HG03280 (cell line): ENCODE data around the gene FGF22.
"Not testable (repeated sequence)": the region's sequence is repeated elsewhere in the genome, so short reads cannot be mapped to it uniquely, and the experiment has no call there.

Experiments
- ATAC-seq: cut with Tn5 transposase; IDR thresholded peaks from one replicate; pipeline ENCODE4 v1.9.1; 2021; ENCODE audit warnings: mild to moderate bottlenecking, moderate library complexity; ENCODE audit not compliant: unreplicated experiment

The FGF22 gene

DNA sequence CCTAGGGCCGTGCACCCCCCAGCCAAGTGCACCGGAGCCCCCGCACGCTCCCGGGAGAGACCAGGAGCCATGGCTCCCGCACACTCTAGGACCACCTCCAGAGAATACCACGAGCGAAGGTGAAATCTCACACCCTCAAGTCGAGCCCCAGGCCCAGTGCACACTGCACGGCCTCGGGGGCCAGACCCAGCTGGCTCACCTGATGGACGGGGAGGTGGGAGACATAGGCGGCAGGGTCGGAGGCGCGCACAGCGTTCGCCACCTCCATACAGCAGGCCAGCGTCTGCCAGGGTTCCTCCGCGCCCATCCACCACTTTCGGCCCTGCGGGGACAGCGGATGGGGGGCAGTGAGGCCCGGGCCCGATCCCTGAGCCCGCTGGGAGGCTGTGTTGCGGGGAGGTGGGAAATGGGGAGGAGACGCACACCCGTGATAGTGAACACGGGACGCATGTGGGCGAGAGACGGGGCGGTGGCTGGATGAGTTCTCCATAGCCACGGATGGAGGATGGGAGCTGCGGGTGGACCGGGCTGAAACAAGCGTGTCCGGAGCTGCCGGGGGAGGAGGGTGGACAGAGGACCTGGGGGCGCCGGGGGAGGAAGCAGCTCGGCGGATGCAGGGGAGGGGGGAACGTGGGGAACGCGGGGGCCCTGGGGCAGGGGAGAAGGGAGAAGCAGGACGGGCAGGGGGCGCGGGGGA, 19.4 kb upstream of the FGF22 start:
- no peak for ATAC-seq

DNA sequence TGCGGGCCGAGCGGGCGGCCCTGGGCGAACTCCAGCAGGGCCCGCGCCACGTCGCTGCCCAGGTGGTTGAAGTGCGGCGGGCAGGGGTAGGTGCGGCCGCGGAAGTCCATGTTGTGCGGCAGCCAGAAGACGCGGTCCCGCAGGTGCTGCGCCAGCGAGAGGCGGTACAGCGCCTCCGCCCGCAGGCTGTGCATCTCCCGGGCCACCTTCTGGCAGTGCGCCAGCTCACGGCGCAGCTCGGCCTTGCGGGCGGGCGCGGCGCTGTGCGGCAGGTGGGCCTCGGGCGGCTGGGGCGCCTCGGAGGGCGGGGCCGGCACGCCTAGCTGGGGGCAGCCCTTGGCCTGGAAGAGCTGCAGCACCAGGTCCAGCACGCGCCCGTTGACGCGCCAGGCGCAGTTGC, 18.5 kb upstream of the FGF22 start:
- not testable (repeated sequence) for ATAC-seq

DNA sequence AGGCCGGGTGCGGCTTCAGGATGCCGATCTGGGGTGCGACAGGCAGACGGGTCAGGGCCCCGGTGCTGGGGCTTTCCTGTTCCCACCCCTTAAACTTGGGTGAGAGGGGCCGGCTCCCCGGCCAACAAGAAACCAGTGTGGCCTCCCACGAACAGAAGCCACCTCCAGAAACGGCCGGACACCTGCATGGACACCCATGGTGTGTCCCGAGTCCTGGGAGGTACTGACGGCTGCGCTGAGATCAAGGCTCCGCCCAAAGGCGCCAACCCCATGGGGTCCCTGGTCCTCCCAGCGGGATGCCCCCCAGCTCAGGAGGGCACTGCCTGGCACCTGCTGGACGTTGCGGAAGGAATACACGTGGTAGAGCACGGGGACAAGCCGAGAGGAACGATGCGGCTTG, 17.9 kb upstream of the FGF22 start:
- no peak for ATAC-seq

DNA sequence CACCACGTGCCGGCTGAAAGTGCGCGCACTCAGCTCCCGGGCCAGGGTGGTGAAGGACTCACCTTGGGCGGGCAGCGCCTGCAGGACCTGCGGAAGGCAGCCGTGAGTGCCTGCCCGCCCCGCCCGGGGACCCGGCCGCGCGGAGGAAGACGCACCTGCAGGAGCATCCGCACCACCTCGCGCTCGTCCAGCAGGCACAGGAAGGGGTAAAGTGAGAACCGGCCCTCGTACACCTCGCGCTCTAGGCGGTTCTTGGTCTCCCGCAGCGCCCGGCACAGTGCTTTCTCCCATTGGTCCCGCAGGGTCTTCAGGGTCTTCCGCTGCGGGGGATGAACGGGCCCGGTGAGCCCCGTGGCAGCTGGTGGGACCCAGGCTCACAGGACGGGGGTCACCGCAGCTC, 17.0 kb upstream of the FGF22 start:
- no peak for ATAC-seq

DNA sequence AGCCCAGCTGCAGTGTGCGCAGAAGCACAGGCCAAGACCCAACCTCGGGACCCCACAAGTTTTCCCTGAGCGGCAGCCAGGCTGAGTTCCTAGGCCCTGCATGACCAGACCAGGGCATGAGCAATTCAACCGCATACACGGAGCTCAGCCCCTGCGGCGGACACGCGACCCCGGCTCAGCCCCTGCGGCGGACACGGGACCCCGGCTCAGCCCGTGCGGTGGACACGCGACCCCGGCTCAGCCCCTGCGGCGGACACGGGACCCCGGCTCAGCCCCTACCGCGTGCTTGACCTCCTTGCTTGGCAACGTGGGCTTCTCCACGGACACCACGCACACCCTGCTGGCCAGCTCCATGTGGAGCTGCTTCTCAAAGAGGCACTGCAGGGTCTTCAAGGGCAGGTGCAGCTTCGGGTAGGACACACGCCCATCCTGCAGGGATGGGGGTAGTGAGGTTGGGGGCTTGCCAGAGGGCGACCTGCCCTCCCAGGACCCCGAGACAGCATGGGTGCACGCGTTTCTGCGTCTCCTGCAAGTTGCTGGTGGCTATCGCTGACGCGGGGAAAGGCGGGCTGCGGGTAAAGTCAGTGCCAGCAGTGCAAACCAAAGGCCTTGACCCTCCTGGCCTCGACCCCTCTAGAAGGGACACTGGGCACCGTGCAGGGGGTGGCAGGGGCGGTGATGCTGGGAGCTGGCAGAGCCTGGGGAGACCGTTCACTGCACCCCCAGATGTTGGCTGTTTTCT, 16.3 kb upstream of the FGF22 start:
- no peak for ATAC-seq

DNA sequence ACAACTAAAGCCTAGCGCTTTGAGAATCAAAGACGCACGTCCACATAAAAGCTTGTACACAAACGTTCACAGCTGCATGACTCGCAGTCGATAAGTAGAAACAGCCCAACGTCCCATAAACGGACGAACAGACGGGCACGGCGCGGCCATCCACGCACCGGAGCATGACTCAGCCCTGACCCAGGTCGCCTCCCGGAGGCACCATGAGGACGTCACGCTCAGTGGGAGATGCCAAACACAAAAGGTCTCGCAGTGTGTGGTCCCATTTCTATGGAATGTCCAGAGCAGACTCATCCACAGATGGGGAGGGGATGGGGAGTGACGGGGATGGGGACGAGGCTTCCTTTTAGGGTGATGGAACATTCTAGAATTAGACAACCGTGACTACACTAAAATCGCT, 15.7 kb upstream of the FGF22 start:
- ATAC-seq = no peak

DNA sequence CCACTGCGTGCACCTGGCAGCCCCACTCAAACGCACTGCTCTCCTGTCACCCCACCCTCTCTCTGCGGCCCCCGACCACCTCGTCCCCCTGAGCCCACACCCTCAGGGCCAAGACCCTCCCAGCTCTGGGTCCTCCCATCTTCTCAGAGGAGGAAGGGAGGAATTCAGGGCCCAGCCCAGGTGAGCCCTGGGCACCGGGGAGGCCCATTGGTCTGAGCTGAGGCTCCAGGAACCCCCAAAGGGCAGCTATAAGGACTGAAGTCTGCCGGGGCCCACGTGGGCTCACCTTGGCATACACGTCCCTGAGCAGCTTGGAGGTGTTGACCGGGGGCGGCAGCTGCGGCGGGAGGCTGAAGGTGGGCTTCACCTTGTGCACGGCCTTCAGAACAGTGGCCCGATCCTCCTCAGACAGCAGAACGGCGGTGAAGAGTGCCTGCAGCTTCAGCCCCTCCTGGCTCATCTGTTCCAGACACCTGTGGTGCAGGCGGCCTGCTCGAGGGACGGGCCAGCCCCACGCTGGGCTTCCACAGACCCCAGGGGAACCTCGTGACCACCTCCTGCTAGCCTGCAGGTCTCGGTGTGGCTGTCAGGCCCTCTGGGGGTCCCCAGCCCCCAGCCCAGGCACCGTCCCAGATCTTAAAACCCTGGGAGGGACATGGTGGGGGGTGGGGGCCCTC, 15.1 kb upstream of the FGF22 start:
- no peak for ATAC-seq

DNA sequence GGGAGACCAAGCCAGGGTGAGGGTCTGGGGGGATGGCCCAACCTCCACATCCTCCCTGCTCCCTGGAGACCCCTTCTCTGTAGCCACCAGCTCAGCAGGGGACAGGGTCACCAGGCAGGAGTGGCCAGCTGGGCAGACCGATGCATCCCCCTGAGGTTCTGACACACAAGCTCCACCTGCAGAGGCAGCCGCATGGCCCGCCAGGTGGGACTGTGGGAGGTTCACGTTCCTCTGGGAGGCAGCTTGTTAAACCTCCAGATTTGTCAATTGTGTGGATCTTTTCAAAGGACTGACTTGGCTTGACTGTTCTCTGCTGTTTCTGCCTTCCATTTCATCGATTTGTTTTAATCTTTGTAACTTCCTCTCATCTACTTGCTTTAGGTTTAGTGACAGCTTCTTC, 14.4 kb upstream of the FGF22 start:
- ATAC-seq = no peak

DNA sequence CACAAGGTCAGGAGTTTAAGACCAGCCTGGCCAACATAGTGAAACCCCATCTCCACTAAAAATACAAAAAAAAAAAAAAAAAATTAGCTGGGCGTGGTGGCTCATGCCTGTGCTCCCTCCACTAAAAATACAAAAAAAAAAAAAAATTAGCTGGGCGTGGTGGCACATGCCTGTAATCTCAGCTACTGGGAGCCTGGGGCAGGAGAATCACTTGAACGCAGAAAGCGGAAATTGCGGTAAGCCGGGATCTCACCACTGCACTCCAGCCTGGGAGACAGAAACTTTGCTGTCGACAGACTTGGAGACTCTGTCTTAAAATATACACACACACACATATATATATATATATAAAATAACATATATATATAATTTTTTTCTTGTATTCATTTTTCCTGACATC, 13.1 kb upstream of the FGF22 start:
- ATAC-seq = not testable (repeated sequence)

DNA sequence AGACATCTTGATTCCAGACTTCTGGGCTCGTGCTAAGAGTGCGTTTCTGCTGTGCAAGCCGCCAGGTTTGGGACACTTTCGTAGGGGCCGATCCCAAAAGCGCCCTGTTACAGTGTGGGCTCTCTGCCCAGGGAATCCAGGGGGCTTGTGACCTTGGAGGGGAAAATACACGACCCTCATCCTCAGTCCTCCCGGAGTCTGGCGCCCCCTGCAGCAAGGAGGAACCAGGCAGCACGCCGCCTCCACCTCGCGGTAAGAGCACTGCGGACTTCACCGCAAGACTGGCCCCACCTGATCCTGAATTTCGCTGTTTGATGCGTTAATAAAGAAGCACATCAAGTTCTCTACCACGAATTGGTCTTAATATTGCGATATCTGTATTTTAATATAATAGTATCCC, 11.5 kb upstream of the FGF22 start:
- ATAC-seq = no peak

DNA sequence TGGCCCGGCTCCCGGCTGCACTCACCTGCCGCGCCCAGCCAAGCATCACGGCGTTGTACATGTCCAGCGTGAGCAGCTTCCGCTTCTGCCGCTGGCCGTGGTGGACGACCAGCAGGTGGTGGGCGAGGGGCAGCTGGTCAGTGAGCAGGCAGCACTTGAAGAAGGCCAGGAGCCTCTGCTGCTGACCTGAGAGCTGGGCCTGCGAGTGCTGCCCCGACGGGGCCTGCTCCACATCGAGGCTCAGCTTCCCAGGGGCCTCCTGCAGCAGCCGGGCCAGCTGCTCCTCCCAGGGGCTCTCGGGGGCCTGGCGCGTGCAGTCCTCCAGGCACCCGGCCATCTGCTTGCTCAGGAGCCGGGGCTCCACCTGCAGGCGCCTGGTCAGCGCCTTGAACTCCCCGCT, 10.2 kb upstream of the FGF22 start:
- ATAC-seq = not testable (repeated sequence)

DNA sequence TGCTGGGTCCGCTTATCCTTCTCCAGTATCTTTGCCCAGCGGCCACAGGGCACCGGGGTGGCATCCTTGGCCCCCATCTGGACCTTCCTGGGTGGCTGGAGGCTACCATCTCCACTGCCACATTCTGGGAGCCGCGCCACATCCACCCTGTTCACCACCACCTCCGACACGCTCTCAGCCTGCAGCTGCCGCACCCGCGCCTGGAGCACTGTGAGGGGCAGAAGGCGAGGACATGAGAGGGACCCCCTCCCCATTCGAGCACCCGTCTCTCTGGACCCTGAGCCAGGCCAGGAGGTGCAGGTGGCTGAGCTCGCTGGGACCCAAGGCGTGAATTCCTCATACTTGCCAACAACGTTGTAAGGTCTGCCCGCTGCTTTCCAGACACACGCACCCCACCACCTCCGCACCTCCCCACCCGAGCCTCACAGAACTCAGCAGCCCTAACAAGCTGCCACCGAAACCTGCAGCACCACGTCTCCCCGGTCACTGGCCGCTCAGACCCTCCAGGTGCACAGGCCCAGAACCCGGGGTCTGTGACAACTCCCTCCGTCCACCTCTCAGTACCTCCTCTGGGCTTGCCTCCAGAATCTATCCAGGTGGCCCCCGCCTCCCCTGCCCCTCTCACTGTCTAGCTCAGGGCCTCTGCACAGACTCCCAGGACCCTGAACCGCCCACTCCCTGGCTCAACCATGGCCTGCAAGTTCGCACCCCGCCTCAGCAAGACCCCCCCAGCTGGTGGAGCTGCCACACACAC, 9.5 kb upstream of the FGF22 start:
- ATAC-seq = no peak

DNA sequence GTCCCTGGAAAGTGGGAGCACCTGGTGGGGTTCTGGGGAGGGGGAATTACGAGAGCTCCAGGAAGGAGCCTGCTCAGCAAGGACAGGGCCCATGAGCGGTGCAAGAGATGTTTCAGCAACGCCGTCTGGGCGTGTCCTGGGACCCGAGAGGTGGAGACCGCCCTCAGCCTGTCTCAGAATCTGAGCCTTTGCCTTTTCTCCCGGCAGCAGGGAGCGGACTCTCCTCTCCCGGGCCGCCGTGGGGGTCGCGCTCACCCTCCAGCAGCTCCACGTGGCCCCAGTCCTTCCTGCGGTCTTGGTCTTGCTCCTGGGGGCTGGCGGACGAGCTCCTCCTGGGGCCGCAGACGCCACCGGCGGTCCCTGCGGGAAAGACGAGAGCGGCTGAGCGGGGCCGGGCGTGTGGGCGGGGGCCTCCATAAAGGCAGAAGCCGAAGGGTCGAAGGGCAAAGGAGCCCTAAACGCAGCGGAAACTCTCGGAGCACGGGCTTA, 7.1 kb upstream of the FGF22 start:
- peak; percentile 30 for ATAC-seq

DNA sequence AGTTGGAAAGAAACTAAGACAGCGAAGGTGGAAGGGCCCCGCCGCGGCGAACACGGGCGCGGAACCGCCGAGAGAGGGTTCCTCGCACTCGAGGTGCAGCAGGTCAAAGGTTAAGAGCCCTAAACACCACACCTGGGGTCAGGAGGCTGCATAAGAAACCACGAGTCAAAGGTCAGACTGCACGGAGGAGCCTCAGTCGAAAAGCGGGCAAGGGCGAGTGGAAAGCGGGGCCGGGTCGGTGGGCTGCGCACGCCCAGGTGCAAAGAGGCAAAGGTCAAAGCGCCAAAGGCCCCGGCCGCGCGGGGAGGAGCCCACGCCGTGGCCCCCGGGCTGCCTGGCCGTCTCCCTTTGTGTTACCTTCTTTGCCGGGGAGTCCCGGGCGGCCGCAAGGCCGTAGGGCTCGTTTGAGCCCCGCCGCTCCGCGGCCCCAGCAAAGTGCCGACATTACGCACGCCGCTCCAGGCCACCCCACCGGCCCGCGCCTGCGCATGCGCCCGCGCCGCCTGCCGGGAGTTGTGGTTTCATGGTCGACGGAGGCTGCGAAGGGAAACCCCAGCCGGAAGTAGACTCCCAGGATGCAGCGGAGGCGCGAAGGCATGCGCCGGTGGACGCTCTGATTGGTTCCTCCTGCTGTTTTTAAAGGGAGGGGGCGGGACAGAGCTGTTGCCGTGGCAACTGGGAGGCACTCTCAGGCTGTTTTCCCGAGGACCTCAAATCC, 6.5 kb upstream of the FGF22 start, which contains the start of gene POLRMT:
POLRMT (minus strand) TSS at position 470 of the 718 bp plus-strand sequence; CDS start at position 445, 25 bp downstream.
- peak; percentile 87 for ATAC-seq

DNA sequence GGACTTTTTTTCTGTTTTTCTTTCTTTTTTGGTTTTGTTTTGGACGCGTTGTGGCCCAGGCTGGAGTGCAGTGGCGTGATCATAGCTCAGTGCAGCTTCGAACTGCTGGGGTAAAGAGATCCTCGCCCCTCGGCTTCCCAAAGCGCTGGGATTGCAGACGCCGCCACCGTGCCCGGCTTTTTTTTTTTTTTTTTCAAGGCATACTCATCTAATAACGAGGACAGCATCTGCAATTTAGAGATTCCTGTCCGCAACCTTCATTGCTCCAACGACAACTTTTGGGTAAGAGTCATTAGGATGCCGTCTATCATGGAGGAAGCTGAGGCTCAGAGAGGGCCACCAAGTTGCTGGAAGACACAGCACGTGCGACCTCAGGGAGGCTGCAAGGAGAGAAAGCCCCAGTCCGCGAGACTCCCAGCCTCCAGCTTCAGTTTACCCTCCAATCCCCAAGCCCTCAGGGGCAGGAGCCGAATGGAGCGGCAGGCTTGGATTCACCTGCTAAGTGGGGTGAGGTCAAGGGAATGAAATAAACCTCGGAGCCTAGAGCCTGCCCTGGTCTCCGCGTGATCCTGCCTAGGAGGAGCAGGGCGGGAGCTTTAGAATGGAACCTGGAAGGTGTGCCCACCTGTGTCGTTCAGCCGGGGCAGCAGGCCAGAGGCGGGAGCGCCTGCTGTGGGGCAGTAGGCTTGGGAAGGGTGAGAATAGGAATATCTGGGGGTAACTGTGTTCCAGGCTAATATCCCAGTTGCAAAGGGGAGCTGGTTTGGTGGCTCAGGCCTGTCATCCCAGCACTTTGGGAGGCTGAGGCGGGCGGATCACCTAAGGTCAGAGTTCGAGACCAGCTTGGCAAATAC, 5.7 kb upstream of the FGF22 start:
- no peak for ATAC-seq

DNA sequence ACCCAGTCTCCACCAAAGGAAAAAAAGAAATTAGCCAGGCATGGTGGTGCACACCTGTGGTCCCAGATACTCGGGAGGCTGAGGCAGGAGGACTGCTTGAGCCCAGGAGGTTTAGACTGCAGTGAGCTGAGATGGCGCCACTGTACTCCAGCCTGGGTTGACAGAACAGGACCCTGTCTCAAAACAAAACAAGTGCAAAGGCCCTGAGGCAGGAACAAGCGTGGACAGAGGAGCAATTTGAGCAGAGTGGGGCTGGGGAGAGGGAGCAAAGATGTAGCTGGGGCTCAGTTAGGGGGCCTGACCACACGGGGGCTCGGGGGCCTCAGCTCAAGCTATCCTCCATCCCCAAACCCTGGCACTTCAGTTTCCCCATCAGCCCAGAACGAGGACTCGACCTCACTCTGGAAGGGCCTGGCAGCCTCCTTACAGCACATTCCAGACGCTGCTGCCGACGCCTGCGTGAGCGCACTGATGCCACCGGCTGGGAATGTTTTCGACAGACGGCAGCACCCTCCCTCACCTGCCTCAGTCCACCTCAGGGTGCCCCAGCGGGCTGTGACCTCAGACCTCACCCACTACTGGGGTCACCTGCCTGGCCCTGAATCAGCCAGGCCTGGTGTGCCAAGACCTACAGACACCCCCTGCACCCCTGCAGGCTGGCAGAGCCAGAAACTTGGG, 4.6 kb upstream of the FGF22 start:
- no peak for ATAC-seq

DNA sequence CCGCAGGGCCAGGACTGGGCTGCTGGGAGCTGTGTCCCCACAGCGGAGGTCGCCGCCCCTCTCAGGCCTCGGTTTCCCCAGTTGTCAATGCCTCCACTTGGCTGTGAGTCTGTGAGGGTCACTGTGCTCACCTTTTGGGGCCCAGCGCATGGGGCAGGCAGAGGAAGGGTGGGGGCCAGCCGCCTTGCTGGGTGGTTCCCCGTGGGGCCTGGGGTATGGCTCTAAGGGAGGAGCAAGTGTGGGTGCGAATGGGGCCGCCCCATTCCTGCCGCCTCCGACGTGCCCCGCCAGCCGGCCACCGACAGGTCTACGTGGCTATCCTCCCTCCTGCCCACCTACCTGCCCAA, 800 bp upstream of the FGF22 start:
- no peak for ATAC-seq

DNA sequence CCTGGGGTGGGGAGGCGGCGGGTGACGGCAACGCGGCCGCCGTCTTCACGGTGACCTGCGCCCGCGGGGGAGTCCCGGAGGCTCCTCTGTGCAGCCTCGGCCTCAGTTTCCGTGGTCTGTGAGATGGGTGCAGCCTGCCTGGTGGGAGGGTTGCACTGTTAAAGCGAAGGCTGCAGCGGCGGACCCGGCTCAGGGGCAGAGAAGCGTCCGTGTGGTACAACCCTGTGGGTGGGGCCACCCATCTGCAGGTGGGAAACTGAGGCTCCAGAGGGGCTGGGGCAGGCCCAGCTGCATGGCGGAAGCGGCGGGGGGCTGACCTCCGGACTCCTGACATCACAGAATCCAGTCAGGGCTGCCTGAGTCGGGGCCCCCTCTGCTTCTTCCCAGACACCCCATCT, 481 bp downstream of the FGF22 start:
- no peak for ATAC-seq

DNA sequence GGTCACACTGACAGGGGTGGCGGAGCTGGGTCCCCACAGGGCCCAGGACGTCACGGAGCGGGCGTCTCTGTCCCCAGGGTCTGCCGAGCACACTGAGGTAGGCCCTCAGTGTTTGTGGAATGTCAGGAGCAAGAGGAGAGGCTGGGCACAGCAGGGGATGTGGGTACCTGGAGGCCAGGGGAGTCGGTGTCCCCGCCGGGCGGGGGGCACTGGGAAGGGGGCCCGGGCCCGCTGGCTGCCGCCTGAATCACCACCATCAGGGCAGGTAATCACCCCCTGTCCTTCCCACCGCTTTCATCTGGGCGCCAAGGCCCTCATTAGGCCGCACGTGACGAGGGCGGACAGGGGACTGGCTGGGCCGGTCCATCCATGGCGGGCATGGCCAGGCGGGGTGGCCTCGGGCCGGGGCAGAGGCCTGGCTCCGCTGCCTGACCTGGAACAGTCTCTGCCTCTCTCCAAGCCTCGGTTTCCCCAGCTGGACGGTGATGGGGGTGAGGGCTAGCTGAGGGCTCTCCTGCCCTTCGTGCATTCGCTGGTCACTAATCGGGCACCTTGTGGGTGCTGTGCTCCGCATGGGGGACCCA, 1.0 kb downstream of the FGF22 start:
- ATAC-seq = no peak
